ENCODE measurements around the gene MED19. TPM values are rescaled to one million over a fixed set of nuclear protein-coding genes. Genes with fewer than 3 reads are reported as not detected.

Gene MED19
- total RNA-seq, 2 experiments from 2014 or later: 13.7 to 14.9 TPM

- no peaks in the 10 kb centered on the region for H3K27me3 Mint-ChIP-seq
- intact Hi-C loops (cut with DNase I, micrococcal nuclease): no loop called here
- Histone ChIP-seq H3K27me3 (ENCODE audit: control insufficient read depth in 1 of 2, insufficient read depth in 2 of 2, low read length in 2 of 2) (no peaks in the 10 kb centered on the region), H3K36me3 (ENCODE audit: insufficient read depth, low read length) (peaks cover 33% of the 10 kb centered on the region), H3K4me3 (ENCODE audit: low read length) (no peak overlapping the region), H3K27ac (ENCODE audit: low read depth in 1 of 2, low read length in 2 of 2) (no peak overlapping the region), H3K4me1 (ENCODE audit: insufficient read depth, low read length) (no peaks in the 10 kb centered on the region), H3K9me3 (ENCODE audit: control insufficient read depth in 1 of 2, insufficient read depth in 1 of 2, low read length in 2 of 2) (no peaks in the 10 kb centered on the region)
- CTCF ChIA-PET: interaction anchor here (3.3 kb wide), 1 partner anchor 96 kb away, joined by 12 read pairs; no protein-coding TSS in a partner anchor
- H3K9me3 Mint-ChIP-seq: no peaks in the 10 kb centered on the region
- DNase-seq (no peak), ATAC-seq (ENCODE audit: poor library complexity) (no peak)
- TF ChIP-seq CTCF (IDR thresholded peaks at IDR 0.05): no peak
- H3K36me3 Mint-ChIP-seq (ENCODE audit: low read depth): peaks cover 55% of the 10 kb centered on the region
- peaks cover 12% of the 10 kb centered on the region for H3K4me1 Mint-ChIP-seq (ENCODE audit: low read depth)
- no peak overlapping the region for H3K4me3 Mint-ChIP-seq
- POLR2A ChIA-PET: interaction anchor here (1.5 kb wide), 1 partner anchor 137 kb away, joined by 3 read pairs; the partner anchor contains the start of gene UBE2L6
- H3K27ac Mint-ChIP-seq: no peak overlapping the region
These were observed 7.1 kb downstream of the MED19 start for GRCh38 chr11:57704932-57705331.

- TF ChIP-seq CTCF (IDR thresholded peaks at IDR 0.05): no peak
- ATAC-seq (ENCODE audit: poor library complexity) (no peak), DNase-seq (no peak)
- ChIA-PET CTCF (interaction anchor here (3.3 kb wide), 1 partner anchor 97 kb away, joined by 12 read pairs; no protein-coding TSS in a partner anchor), POLR2A (interaction anchor here (0.9 to 1.5 kb wide), 3 partner anchors 9 to 135 kb away, joined by 3 read pairs; partner anchors contain the start of genes MED19, TMX2 and UBE2L6)
- peaks cover 67% of the 10 kb centered on the region for H3K36me3 Mint-ChIP-seq (ENCODE audit: low read depth)
- H3K9me3 Mint-ChIP-seq: no peaks in the 10 kb centered on the region
- no peaks in the 10 kb centered on the region for H3K4me1 ChIP-seq (ENCODE audit: insufficient read depth, low read length)
- no peaks in the 10 kb centered on the region for H3K9me3 ChIP-seq (ENCODE audit: control insufficient read depth in 1 of 2, insufficient read depth in 1 of 2, low read length in 2 of 2)
- intact Hi-C loops (cut with DNase I, micrococcal nuclease): no loop called here
- H3K27me3 ChIP-seq (ENCODE audit: control insufficient read depth in 1 of 2, insufficient read depth in 2 of 2, low read length in 2 of 2): no peaks in the 10 kb centered on the region
- no peaks in the 10 kb centered on the region for H3K27me3 Mint-ChIP-seq
- no peak overlapping the region for H3K4me3 Mint-ChIP-seq
- H3K4me3 ChIP-seq (ENCODE audit: low read length): no peak overlapping the region
- H3K4me1 Mint-ChIP-seq (ENCODE audit: low read depth): peaks cover 4% of the 10 kb centered on the region
- no peak overlapping the region for H3K27ac Mint-ChIP-seq
- H3K36me3 ChIP-seq (ENCODE audit: insufficient read depth, low read length): peaks cover 44% of the 10 kb centered on the region
- no peak overlapping the region for H3K27ac ChIP-seq (ENCODE audit: low read depth in 1 of 2, low read length in 2 of 2)
These were observed 8.7 kb downstream of the MED19 start for GRCh38 chr11:57703341-57703740.

GRCh38 chr11:57700425-57700824 is 11.6 kb downstream of the MED19 start:
- H3K36me3 Mint-ChIP-seq (ENCODE audit: low read depth): peaks cover 79% of the 10 kb centered on the region

More at GRCh38 chr11:57700425-57700824, 11.6 kb downstream of the MED19 start:
- TF ChIP-seq CTCF (IDR thresholded peaks at IDR 0.05): no peak
- no peaks in the 10 kb centered on the region for H3K4me1 Mint-ChIP-seq (ENCODE audit: low read depth)
- Histone ChIP-seq H3K9me3 (ENCODE audit: control insufficient read depth in 1 of 2, insufficient read depth in 1 of 2, low read length in 2 of 2) (no peaks in the 10 kb centered on the region), H3K36me3 (ENCODE audit: insufficient read depth, low read length) (peaks cover 62% of the 10 kb centered on the region), H3K27ac (ENCODE audit: low read depth in 1 of 2, low read length in 2 of 2) (no peak overlapping the region), H3K27me3 (ENCODE audit: control insufficient read depth in 1 of 2, insufficient read depth in 2 of 2, low read length in 2 of 2) (no peaks in the 10 kb centered on the region), H3K4me1 (ENCODE audit: insufficient read depth, low read length) (no peaks in the 10 kb centered on the region), H3K4me3 (ENCODE audit: low read length) (no peak overlapping the region)
- H3K4me3 Mint-ChIP-seq: no peak overlapping the region
- H3K27me3 Mint-ChIP-seq: no peaks in the 10 kb centered on the region
- intact Hi-C loops (cut with DNase I, micrococcal nuclease): no loop called here
- no peaks in the 10 kb centered on the region for H3K9me3 Mint-ChIP-seq
- CTCF ChIA-PET: no interaction called here
- ATAC-seq (ENCODE audit: poor library complexity) (no peak), DNase-seq (no peak)
- POLR2A ChIA-PET: interaction anchor here (0.7 kb wide), 1 partner anchor 12 kb away, joined by 3 read pairs; the partner anchor contains the start of gene MED19
- no peak overlapping the region for H3K27ac Mint-ChIP-seq

Measured in CD4-positive, alpha-beta T cell (primary cell).